AML-193 (cell line): ENCODE measurements around the gene CTSA.
A peak's percentile ranks its signal among the peaks of the same experiment; 100 is the strongest.

Experiments used
- DNase-seq, 2 experiments: peaks; one replicate each; lab custom pipeline; 2025; lab: John Stamatoyannopoulos, UW

CTSA gene

DNA sequence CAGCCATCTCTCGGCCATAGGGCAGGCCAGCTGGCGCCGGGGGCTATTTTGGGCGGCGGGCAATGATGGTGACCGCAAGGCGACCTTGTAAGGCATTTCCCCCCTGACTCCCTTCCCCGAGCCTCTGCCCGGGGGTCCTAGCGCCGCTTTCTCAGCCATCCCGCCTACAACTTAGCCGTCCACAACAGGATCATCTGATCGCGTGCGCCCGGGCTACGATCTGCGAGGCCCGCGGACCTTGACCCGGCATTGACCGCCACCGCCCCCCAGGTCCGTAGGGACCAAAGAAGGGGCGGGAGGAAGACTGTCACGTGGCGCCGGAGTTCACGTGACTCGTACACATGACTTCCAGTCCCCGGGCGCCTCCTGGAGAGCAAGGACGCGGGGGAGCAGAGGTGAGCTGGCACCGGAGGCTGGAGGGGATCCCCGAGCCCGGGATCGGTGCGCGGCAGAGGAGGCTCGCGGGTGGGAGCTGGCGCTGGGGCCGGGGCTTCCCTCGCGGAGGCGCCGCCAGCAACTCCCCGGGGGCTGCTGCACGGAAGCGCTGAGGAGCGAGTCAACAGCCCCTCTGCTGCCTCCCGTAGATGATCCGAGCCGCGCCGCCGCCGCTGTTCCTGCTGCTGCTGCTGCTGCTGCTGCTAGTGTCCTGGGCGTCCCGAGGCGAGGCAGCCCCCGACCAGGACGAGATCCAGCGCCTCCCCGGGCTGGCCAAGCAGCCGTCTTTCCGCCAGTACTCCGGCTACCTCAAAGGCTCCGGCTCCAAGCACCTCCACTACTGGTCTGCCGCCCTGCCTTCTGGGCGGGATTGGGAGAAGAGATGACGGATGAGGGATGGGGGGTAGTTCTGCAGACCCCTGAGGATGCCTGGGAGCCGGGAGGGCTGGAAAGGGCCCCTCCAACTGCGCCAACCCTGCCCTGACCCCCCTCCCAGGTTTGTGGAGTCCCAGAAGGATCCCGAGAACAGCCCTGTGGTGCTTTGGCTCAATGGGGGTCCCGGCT, at the start of gene CTSA, which contains the start of gene NEURL2:
Gene CTSA, plus strand, starts transcription at position 351 of the 999 bp plus-strand sequence. Its CDS starts 234 bp downstream, at position 585.
Gene NEURL2, minus strand, starts transcription at position 224 of the 999 bp plus-strand sequence. Its CDS starts 217 bp downstream, at position 7.
- DNase-seq: peak; percentile 70 to 77

GRCh38 chr20:45841407-45842129, 49.6 kb upstream of the CTSA start:
- DNase-seq: no peak

DNA sequence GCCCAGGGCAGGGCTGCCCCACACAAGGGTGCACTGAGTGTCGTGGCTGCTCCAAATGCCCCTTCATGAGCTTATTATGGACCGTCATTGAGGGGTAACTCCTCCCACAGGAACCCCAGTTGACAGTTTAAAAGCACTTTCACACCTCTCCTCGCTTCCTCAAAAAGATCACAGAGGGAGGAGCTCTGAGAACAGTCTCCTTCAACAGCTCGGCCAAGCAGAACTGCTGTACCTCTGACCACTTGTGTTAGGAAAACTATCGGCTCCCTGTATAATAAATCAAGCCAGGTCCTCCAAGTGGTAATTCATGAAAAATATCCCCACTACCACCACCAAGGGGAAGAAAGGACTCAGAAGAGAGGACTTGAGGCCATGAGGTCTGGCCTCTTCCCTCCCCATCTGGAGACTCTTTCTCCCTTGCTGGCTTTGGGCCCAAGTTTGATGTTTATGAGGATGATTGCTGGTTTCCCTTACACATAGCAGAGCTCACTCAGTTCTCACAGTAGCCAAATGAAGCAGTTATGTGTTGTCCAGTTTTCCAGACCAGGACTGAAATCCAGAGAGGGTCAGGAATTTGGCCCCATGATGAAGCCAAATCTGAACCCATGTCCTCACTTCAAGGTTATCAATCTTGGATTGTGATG, 48.8 kb upstream of the CTSA start:
- DNase-seq: no peak

DNA sequence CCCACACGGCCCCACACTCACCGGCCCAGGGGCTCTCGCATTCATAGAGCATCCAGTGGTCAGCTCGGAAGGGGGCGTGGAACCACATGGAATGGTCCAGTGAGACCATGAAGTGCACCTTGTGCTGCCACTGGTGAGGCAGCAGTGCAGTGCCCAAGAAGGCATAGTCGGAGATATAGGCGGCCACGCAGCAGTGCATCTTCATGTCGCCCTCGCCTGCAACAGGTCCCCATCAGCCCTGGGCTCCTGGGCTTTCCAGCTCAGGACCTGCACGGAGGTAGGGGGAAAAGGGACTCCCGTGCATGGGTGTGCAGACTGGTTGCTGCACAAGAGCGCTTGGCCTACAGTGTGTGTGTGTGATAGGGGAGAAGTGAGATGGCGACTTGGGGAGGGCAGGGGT, 47.6 kb upstream of the CTSA start:
- DNase-seq: no peak

DNA sequence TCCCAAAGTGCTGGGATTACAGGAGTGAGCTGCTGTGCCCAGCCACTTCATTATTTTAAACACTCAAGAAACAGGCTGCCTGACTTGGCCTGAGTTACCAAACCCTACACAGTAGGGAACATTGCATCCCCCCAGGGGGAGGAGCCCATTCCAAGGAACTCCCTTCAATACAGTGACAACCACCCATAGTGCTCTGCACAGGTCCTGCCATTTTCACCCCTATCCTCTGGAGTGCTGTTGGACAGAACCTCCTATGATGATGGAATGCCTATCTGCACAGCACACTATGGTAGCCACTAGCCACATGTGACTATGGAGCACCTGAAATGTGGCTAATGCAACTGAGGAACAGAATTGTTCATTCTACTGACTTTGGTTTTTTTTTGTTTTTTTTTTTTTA, 45.7 kb upstream of the CTSA start:
- no peak for DNase-seq

DNA sequence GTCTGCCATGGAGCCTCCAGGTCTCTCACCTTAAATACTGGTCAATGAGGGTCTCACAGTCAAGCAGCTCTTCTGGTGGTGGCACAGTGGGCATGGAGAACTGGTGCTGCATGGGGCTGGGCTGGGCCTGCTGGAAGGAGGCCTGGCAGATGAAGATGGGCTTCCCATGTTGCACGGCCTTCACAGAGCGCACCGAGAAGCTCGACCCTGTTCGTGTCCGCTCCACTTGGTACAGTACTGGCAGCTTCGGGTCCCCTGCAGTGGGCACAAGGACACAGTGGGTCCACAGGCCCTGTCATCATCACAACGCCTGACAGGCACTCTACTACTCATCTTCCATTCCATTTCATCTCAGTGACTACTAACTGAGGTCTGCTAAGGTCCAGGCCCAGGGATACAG, 42.7 kb upstream of the CTSA start:
- no peak for DNase-seq

DNA sequence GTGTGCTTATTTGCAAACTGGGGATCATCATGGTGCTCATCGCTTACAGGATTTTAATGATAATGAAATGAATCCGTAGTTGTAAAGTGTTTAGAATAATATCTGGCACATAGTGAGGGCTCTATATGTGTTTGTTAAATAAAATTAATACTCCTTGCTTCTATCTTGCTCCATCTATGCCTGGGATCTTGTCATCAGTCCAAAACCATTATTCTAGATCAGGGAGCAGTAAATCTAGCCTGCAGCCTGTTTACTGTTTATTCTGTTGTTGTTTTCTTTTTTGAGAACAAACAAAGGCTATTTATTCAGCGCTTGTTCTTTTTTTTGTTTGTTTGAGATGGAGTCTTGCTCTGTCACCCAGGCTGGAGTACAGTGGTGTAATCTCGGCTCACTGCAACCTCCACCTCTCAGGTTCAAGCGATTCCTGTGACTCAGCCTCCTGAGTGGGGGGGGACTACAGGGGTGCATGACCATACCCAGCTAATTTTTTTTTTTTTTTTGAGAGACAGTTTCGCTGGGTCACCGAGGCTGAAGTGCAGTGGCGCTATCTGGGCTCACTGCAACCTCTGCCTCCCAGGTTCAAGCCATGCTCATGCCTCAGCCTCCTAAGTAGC, 42.1 kb upstream of the CTSA start:
- no peak for DNase-seq

DNA sequence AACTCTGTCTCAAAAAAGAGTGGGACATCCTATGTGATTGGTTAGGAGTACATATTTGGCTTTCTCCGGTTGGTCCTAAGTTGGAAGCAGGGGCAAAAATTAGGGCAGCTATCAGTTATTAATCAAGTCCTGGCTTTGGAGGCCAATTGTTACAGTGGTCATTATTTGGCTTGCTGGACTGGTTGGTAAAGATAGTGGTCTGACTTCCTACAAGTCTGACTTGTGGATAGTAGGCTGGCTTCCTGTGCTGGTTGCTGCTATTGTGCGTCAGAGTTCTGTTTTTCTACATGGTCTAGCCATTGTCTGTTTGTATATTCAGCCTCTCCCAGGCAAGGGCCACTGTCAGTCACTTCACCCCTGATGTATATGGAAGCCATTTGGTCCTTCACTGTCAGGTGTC, 40.9 kb upstream of the CTSA start:
- no peak for DNase-seq

GRCh38 chr20:45850926-45851325, 40.2 kb upstream of the CTSA start:
- no peak for DNase-seq

GRCh38 chr20:45851501-45851900, 39.6 kb upstream of the CTSA start:
- no peak for DNase-seq

- no peak for DNase-seq
Measured at GRCh38 chr20:45852326-45852725, 38.8 kb upstream of the CTSA start.

DNA sequence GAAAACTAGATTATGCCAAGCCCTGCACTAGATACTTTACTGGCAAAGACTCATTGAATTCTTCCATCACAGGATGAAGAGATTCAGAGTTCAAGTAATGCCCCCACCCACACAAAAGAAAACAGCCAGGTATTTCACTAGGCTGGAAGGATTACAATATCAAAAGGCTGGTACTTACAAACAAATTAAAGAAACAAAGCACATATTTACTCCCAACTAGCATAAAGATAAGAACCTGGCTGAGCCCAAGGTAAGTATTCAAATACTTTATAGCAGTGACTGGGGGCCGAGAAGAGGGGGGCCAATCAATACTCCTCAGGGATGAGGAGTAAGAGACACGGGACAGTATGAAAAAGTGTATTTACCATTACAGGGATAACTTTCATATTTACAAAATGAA, 37.7 kb upstream of the CTSA start:
- no peak for DNase-seq

GRCh38 chr20:45857114-45857881, 33.8 kb upstream of the CTSA start, which contains the start of the genes ACOT8 and ZSWIM3:
TSS of gene ACOT8 (minus strand) at chr20:45857392. CDS start at chr20:45857315, 77 bp downstream.
TSS of gene ZSWIM3 (plus strand) at chr20:45857614. CDS start at chr20:45857826, 212 bp downstream.
- peak; percentile 98 to 99 for DNase-seq

DNA sequence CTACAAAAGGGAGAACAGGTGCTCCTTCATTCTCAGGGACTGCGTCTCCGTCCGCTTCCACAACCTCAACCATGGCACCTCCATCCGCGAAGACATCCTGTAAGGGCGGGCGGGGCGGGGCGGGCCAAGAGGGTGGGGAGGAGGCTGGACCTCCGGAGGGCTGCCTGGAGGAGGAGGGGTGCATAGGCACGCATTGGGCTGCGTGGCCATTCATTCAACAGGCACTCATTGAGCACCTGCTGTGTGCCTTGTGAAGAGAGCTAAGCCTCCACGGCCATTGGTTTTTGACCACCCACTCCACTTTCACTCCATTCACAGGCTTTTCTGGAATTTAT, 33.3 kb upstream of the CTSA start:
- DNase-seq: peak; percentile 40 to 45

DNA sequence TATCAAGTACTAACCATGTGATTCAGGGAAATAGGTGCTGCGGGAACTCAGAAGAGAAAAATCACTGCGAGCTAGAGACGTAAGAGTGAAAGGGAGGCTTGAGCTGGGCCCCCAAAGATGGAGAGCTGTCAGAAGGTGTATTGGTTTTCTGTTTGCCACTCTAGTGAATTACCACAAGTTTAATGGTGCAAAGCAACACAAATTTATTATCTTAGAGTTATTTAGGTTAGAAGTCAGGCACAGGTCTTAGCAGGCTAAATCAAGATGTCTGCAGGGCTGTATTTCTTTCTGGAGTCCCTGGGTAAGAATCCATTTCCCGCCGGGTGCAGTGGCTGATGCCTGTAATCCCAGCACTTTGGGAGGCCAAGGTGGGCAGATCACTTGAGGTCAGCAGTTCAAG, 31.2 kb upstream of the CTSA start:
- DNase-seq: no peak

DNA sequence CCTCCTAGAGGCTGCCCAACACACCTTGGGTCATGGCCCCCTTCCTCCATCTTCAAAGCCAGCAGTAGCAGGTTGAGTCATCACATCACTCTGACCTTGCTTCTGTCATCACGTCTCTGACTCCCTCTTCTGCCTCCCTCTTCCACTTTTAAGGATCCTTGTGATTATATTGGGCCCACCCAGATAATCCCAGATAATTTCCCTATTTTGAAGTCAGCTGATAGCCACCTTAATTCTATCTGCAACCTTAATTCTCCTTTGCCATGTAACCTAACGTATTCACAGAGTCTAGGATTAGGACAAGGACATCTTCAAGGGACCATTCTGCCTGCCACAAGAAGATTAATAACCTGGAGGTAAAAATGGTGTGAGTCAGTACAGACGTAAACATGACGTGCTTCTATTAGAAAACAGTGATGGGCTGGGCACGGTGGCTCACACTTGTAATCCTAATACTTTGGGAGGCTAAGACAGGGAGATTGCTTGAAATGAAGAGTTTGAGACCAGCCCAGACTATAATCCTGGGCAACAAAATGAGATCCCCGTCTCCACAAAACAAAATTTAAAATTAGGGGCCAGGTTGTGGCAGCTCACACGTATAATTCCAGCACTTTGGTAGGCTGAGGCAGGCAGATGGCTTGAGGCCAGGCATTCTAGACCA, 30.4 kb upstream of the CTSA start:
- DNase-seq: no peak

DNA sequence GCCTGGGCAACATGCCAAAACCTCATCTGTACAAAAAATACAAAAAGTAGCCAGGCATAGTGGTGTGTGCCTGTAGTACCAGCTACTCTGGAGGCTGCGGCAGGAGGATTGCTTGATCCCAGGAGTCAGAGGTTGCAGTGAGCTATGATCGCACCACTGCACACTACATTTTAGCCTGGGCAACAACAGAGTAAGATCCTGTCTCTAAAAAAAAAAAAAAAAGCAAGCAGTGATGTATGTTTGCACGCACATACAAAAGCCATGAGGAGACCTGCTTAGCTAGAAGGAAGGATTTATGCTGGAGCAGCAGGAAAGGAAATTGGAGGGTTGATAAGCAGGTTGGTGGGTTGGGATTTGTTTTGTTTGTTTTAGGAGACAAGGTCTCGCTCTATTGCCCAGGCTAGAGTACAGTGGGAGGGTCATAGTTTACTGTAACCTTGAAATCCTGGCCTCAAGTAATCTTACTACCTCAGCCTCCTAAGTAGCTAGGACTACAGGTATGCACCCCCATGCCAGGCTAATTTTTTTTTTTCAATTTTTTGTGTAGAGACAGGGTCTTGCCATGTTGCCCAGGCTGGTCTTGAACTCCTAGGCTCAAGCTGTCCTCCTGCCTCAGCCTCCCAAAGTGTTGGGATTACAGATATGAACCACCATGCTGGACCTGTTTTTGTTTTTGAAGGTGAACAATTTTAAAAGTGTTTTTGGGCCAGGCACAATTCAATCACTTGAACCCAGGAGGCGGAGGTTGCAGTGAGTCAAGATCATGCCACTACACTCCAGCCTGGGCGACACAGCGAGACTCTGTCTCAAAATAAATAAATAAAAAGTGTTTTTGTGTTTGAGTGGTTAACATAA, 29.7 kb upstream of the CTSA start:
- no peak for DNase-seq

GRCh38 chr20:45863543-45864470, 27.3 kb upstream of the CTSA start:
- DNase-seq: no peak
